Activated naive CD8-positive, alpha-beta T cell treated with anti-CD3 and anti-CD28 coated beads, Interleukin-2, amount 50 U/mL, for 24 hours (primary cell): ENCODE data around the gene HNF1B.

ENCODE experiments used
- ATAC-seq: fragments of 150-1000 bp; cut with Tn5 transposase; one replicate; pipeline ENCODE4 v1.10.0; 2021
- DNase-seq: peaks from one replicate; pipeline ENCODE4 v3.0.0; 2021
- H3K27ac Mint-ChIP-seq: one replicate; pipeline ENCODE4 v1.8.0; 2021; ENCODE audit warnings: mild to moderate bottlenecking, mixed read lengths
- H3K27me3 Mint-ChIP-seq: one replicate; pipeline ENCODE4 v1.8.0; 2021; ENCODE audit warnings: mixed read lengths
- H3K36me3 Mint-ChIP-seq: one replicate; pipeline ENCODE4 v1.8.0; 2021; ENCODE audit warnings: low read depth, mixed read lengths
- H3K4me1 Mint-ChIP-seq: one replicate; pipeline ENCODE4 v1.8.0; 2021; ENCODE audit warnings: mixed read lengths
- H3K4me3 Mint-ChIP-seq: one replicate; pipeline ENCODE4 v1.8.0; 2021; ENCODE audit warnings: mild to moderate bottlenecking, moderate library complexity, mixed read lengths
- H3K9me3 Mint-ChIP-seq: one replicate; pipeline ENCODE4 v1.8.0; 2021; ENCODE audit warnings: mixed read lengths

HNF1B gene

GRCh38 chr17:37640015-37640414 lies 104.8 kb downstream of the HNF1B start:
- Mint-ChIP-seq H3K27ac (no peak overlapping the region), H3K4me1 (peaks cover 43% of the 10 kb centered on the region), H3K4me3 (peak overlapping the region; percentile 6), H3K27me3 (peaks cover 12% of the 10 kb centered on the region), H3K9me3 (no peaks in the 10 kb centered on the region), H3K36me3 (peaks cover 50% of the 10 kb centered on the region)
- ATAC-seq (no peak), DNase-seq (no peak)

DNA sequence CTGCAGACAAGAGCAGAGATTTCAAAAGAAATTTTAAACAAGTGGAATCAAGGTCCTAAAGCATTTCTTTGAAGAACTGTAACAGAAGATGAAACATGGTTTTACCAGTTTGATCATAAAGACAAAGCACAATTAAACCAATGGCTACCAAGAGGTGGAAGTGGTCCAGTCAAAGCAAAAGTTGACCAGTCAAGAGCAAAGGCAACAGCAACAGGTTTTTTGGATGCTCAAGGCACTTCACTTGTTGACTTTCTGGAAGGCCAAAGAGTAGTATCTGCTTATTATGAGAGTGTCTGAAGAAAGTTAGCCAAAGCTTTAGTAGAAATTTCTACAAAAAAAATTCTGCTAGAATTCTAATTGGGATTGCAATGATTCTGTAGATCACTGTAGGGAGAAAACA lies 106.9 kb downstream of the HNF1B start:
- Mint-ChIP-seq H3K27me3 (no peaks in the 10 kb centered on the region), H3K9me3 (no peaks in the 10 kb centered on the region), H3K4me3 (no peak overlapping the region), H3K36me3 (peaks cover 53% of the 10 kb centered on the region), H3K4me1 (peaks cover 35% of the 10 kb centered on the region), H3K27ac (no peak overlapping the region)
- DNase-seq (no peak), ATAC-seq (no peak)
